ENCODE data around the gene NNAT. TPM values are rescaled to one million over a fixed set of nuclear protein-coding genes. Genes with fewer than 3 reads are reported as not detected.
"Not testable (repeated sequence)": the region's sequence is repeated elsewhere in the genome, so short reads cannot be mapped to it uniquely, and the experiment has no call there.

The NNAT gene, protein sequence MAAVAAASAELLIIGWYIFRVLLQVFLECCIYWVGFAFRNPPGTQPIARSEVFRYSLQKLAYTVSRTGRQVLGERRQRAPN
- 100 to 1,000 TPM in 2 of 4 donors, 10 to 100 TPM in 2; 79.3 to 124 (median 98.9) TPM for polyA plus RNA-seq (ENCODE audit: insufficient read length in 4 of 4)

DNA sequence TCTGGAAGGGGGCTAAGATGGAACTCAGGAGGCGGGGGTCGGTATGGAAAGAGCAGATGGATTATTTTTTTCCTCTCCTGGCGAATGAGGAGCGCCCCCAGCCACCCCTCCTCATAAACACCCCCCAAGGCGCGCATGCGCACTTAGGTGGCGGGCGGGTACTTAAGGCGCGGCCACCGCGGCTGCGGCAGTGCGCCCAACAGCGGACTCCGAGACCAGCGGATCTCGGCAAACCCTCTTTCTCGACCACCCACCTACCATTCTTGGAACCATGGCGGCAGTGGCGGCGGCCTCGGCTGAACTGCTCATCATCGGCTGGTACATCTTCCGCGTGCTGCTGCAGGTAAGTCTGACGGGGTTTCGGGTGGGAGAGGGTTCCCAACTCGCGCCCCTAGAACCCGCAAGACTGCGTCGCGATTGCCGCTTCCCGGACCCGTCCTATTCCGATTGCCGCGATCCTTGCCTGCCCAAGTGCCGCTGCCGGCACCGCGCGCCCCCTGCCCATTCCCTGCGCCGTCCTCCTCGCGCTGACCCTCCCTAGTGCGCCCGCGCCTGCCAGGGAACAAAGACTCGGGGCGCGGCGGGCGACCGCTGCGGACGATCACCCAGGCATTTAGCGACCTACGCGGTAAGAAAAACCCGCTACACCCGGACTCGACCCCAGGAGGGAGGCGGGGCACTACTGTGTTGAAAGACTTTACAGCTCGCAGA lies at the start of gene NNAT:
Gene NNAT (plus strand): TSS at position 190 of the 711 bp plus-strand sequence. CDS start 82 bp downstream, at position 272.
- DNase-seq (ENCODE audit: low read depth in 4 of 4, low spot score in 3 of 4) = no peak

- DNase-seq (ENCODE audit: low read depth in 4 of 4, low spot score in 3 of 4) = no peak
These were observed 49.3 kb upstream of the NNAT start for GRCh38 chr20:37471741-37472235.

DNA sequence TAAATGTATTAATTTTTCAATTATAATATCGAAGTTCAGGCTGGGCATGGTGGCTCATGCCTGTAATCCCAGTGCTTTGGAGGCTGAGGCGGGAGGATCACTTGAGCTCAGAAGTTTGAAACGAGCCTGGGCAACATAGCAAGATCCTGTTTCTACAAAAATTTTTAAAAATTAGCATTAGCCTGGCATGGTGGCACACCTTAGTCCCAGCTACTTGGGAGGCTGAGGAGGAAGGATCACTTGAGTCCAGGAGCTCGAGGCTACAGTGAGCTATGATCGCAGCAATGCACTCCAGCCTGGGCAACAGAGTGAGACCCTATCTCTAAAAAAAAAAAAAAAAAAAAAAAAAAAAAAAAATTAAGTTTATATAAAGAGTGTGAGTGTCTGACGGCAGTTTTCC lies 48.6 kb upstream of the NNAT start:
- DNase-seq (ENCODE audit: low read depth in 4 of 4, low spot score in 3 of 4) = not testable (repeated sequence)

- DNase-seq (ENCODE audit: low read depth in 4 of 4, low spot score in 3 of 4) = no peak
These were observed 47.6 kb upstream of the NNAT start for GRCh38 chr20:37473249-37474000.

DNA sequence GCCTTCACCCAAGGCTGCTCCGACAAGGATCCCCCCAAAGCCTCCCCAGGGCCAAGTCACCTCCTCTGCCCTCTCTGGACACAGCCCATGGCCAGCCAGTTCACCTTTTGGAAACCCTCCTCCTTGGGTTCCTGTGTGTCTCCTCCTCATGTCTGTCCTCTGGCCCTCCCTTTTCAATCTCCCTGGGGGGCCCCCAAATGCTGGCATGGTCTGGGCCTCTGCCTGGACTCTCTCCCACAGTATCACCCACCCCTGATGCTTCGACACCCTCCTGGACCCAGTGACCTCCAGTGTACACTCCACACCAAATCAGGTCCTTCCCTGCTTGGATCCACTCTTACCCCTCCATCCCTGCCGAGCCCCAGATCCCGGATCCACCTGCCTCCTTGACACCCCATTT lies 46.7 kb upstream of the NNAT start:
- no peak for DNase-seq (ENCODE audit: low read depth in 4 of 4, low spot score in 3 of 4)

DNA sequence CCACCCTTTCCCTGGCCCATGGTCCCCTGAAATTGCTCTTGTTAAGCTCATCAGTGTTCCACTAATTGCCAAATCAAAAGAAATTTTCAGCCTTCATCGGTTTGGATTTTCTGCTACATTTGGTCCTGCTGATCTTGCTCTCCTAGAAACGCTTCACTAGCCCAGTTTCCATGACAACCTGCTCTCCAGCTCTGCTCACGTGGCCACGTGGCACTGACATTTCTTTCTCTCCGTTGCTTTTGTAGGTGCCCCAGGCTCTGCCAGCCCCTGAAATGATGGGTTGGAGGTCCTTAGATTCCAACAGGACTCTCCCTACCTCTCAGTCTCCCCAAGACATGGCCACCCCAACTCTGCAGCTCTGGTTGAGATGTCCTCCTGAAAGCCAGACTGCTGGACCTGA lies 45.8 kb upstream of the NNAT start:
- DNase-seq (ENCODE audit: low read depth in 4 of 4, low spot score in 3 of 4) = peak; percentile 18 to 52 (median 32)

DNA sequence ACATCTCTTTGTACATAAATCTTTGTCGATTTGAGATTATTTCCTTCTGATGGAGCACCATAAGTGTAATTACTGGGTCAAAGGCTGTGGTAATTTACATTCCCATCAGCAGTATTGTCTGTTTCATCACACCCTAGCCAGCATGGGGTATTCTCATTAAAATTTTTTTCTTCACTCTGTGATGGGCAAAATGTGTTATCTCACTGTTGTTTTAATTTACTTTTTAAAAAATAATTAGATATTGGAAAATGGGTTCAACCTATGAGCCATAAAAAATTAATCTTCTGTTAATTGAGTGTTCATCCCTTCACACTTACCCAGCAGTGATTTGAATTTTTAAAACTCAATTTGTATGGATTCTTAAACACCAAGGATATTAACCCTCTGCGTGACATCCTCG lies 44.0 kb upstream of the NNAT start:
- no peak for DNase-seq (ENCODE audit: low read depth in 4 of 4, low spot score in 3 of 4)

DNA sequence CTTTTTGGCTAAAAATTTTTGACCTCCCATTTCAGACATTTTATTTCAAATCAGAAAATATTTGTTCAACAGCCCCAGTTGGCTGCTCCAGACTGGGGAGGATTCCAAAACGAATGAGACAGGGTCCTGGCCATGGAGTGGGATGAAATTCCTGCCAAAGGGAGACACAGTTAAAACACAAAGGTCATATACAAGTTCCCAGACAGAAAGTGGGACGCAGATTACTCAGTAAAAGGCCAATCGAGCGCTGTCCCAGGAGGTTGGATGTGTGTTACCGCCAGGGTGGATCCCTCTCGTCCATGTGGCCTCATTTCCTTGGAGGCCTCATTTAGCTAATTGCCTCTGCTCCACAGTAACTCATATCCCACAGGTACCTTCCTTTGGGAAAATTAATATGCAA lies 41.8 kb upstream of the NNAT start:
- no peak for DNase-seq (ENCODE audit: low read depth in 4 of 4, low spot score in 3 of 4)

- no peak for DNase-seq (ENCODE audit: low read depth in 4 of 4, low spot score in 3 of 4)
These were observed 40.9 kb upstream of the NNAT start for GRCh38 chr20:37479925-37480691.

DNA sequence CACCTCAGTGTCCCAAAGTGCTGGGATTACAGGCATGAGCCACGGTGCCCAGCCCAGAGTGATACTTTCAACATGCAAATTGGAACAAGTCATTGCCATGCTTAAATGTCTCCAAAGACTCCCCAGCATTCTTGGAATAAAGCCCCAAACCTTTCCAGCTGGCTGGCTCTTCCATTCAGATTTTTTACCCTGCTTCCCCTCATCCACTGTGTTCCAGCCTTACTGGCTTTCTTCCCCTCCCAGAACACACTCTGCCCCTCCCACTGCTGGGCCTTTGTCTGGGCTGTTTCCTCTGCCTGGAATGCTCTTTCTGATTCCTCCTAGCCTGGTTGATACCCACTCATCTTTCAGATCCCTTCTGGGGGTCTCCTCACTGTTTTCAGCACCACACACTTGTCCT lies 40.1 kb upstream of the NNAT start:
- no peak for DNase-seq (ENCODE audit: low read depth in 4 of 4, low spot score in 3 of 4)

GRCh38 chr20:37481610-37482009 lies 39.4 kb upstream of the NNAT start:
- DNase-seq (ENCODE audit: low read depth in 4 of 4, low spot score in 3 of 4) = no peak

- DNase-seq (ENCODE audit: low read depth in 4 of 4, low spot score in 3 of 4) = no peak
These were observed 36.7 kb upstream of the NNAT start for GRCh38 chr20:37484331-37484730.

- not testable (repeated sequence) for DNase-seq (ENCODE audit: low read depth in 4 of 4, low spot score in 3 of 4)
These were observed 34.8 kb upstream of the NNAT start for GRCh38 chr20:37486209-37486608.

GRCh38 chr20:37490663-37491350 lies 30.2 kb upstream of the NNAT start:
- DNase-seq (ENCODE audit: low read depth in 4 of 4, low spot score in 3 of 4) = no peak

DNA sequence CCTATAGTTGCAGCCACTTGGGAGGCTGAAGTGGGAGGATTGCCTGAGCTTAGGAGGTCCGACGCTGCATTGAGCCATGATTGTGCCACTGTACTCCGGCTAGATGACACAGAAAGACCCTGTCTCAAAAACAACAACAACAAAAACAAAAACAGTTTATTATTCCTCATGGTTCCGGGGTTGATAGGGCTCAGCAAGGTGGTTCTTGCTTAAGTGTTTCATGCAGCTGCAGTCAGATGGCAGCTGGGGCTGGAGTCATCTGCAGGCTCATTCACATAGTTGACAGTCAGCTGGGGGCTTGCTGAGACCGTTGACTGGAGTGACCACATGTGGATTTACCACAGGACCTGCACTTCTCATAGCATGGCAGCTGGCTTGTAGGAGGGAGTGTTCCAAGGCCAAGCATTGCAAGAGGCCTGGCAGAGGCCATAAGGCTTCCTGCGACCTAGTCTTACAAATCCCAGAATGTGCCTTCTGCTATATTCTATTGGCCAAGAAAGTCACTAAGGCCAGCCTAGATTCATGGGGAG lies 28.9 kb upstream of the NNAT start:
- DNase-seq (ENCODE audit: low read depth in 4 of 4, low spot score in 3 of 4) = no peak

DNA sequence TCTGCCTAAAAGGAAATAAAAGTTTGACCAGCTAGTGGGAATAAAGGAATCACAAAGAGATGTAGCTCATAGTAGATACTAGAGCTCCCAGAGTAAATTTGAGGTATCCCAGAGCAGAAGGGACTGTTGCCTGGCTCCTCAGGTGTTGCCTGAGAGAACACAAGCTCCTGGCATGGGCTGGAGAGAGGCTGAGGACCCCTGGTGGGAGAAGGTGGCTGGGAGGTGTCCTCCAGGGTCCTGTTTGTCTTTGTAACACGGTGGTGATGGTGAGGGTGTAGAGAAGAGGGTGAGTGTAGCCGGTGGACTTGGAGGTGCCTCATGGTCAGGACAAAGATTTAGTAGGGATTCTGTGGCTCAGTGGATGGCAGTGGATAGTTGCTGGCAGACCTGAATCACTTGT lies 28.1 kb upstream of the NNAT start:
- DNase-seq (ENCODE audit: low read depth in 4 of 4, low spot score in 3 of 4) = no peak

GRCh38 chr20:37494301-37494700 lies 26.7 kb upstream of the NNAT start:
- DNase-seq (ENCODE audit: low read depth in 4 of 4, low spot score in 3 of 4) = no peak

DNA sequence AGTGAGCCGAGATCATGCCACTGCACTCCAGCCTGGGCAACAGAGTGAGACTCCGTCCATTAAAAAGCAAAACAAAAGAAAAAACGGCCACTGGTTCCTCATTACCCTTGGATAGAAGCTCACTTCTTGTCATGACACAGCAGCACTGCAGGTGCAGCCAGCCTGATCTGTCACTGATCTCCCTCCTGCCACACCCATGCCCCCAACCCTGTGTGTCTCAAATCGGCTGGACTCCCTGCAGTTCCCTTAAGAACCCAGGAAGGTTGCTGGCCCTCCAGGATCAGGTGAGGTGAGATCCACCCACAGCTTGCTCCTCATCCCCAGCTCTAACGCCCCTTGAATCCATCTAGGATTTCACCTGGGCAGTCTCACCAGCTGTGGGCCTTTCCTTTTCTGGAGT lies 26.3 kb upstream of the NNAT start:
- DNase-seq (ENCODE audit: low read depth in 4 of 4, low spot score in 3 of 4) = no peak

DNA sequence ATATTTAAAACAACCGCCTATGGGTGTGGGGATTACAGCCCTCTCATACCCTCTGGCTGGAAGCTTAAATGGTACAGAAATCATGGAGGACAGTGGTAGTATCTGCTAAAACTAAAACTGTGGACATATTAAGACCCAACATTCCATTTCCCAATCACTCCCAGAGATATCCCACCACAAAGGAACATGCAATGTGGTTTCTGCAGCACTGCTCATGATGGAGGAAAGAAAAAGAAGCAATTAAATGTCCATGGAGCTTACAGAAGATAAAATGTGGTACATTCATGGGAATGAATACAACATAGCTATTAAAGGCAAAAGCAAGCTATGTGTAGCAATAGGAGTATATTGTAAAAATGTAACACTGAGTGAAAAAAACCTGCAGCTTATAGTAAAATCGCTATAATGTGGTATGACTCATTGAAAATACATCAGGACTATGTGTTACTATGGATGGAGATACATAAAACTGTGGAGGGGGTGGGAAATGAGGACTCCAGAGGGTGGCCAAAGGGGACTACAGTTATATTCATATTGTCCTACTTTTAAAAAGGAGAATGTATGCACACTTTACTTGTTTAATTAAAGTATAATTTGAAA lies 22.9 kb upstream of the NNAT start:
- no peak for DNase-seq (ENCODE audit: low read depth in 4 of 4, low spot score in 3 of 4)

- no peak for DNase-seq (ENCODE audit: low read depth in 4 of 4, low spot score in 3 of 4)
These were observed 20.7 kb upstream of the NNAT start for GRCh38 chr20:37500311-37500710.
